HG03457 (cell line): ENCODE data around the gene SLC25A25.
"Not testable (repeated sequence)": the region's sequence is repeated elsewhere in the genome, so short reads cannot be mapped to it uniquely, and the experiment has no call there.

Source experiments
- ATAC-seq: cut with Tn5 transposase; IDR thresholded peaks from one replicate; pipeline ENCODE4 v1.9.1; 2021; ENCODE audit warnings: moderate number of reproducible peaks; ENCODE audit not compliant: unreplicated experiment

Gene SLC25A25

DNA sequence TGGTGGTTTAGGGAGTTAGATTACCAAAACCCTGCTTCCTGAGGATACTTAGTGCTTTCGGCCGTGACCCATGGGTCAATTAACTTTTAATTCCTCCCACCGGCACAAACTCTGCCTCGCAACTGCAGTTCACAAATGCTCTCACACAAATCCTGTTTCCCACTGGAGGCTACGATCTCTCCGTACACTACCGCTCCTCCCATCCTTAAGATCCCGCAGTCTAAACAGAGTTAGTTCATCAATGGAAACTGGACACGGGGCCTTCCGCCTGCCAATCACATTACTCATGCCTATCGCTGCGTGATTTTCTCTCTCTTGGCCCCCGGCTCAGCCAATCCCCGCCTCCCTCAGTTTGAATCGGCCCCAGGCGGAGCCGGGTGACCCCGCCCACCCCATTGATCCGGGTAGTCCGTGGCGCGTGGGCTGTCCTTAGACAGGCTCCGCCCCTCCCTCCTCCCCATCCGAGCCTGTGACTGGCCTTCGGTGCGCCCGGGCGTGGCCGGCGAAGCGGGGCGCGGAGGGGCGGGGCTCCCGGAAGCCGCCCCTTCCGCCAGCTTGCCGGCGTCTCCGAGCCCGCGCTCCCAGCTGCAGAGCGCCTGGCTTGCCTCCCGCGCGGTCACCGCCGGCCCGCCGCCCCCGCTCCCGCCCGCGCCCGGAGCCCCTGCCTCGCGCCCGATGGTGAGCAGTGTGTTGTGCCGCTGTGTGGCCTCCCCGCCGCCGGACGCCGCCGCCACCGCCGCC lies at the start of gene SLC25A25:
TSS of gene SLC25A25 (plus strand) at position 588 of the 741 bp plus-strand sequence. CDS start at position 676, 88 bp downstream.
- peak; percentile 54 for ATAC-seq

DNA sequence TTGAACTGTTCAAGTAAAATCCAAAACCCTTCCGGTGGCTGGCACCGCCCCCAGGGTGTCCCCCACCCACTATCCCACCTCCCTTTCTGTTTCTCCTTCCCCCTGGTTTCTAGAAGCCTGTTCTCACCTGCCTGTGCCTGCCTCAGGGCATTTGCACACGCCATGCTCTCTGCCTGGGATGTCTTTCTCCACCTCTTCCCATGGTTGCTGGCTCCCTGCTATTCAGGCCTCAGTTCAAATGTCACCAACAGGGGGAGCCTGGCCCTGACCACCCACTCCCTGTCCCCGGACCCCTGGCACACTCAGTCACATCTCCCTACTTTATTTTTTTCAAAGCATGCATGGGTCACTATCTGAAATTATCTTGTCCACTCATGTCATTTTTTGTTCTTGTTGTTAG lies 47.3 kb upstream of the SLC25A25 start:
- ATAC-seq: no peak

DNA sequence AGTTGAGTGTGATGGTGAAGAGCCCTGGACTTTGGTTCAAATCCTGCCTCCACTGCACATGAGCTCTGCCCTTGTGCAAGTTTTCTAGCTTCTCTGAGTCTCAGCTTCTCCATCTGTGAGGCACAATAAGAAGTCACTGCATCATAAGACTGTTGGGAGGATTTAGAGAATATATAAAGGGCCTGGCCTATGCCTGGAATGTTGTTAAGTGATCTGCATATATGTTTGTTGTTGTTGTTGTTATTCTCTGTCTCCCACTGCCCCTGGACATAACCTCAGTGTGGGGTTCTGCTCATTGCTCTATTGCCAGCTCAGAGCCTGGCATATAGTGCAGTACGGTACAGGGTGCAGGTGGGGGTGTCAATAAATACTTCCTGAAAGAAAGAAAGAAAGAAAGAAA lies 46.9 kb upstream of the SLC25A25 start:
- ATAC-seq: no peak

DNA sequence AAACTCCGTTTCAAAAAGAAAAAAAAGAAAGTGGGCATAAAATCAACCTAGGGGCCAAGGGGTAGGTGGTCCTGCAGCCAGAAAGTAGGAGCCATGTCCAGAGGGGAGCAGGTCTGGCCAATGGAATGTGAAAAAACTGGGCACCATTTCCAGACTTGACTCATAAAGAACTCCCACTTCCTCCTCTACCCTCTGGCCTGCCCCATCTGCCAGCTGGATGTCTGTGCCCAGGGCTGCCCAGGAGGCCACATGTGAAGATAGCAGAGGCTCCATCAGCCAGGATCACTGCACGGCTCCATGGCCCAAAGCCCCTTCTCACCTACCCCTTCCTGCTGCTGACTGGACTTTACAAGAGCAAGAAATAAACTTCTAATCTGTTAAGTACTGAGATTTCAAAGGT lies 45.1 kb upstream of the SLC25A25 start:
- no peak for ATAC-seq

DNA sequence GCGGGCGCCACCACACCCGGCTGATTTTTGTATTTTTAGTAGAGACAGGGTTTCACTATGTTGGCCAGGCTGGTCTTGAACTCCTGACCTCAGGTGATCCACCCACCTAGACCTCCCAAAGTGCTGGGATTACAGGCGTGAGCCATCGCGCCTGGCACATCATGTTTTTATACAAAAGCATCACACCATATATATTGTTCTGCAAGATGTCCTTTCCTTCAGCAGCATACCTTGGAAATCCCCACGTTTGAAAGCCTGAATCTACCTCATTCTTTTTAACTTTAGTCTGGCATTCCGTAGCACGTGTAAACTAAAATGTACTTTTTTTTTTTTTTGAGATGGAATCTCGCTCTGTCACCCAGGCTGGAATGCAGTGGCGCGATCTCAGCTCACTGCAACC lies 44.4 kb upstream of the SLC25A25 start:
- ATAC-seq: not testable (repeated sequence)

DNA sequence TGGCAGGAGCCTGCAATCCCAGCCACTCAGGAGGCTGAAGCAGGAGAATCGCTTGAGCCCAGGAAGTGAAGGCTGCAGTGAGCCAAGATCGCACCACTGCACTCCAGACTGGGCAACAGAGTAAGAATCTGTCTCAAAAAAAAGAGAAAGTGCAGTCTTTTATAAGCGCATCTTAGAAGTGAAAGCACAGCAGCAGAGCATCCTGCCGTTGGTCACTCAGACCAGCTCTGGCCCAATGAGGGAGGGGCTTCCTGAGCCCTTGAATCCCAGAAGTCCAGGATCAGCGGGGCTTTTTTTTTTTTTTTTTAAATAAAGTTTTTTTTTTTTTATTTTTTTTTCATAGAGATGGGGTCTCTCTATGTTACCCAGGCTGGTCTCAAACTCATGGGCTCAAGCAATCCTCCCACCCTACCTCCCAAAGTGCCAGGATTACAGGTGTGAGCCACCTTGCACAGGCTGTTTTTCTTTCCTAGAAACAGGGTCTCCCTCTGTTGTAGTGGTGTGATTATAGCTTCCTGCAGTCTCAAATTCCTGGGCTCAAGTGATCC lies 43.2 kb upstream of the SLC25A25 start:
- no peak for ATAC-seq

DNA sequence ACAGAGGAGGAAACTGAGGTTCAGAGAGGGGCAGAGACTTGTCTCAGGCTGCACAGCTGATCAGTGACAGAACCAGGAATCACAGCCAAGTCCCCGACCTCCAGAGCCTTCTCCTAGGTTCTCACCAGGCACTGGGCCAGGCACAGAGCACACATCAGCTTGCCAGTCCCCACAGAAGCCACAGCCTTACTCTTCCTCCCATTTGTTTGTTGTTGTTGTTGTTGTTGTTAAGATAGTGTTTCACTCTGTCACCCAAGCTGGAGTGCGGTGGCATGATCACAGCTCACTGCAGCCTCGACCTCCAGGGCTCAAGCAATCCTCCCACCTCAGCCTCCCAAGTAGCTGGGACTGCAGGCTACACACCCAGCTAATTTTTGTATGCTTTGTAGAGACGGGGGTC lies 42.3 kb upstream of the SLC25A25 start:
- ATAC-seq: no peak

DNA sequence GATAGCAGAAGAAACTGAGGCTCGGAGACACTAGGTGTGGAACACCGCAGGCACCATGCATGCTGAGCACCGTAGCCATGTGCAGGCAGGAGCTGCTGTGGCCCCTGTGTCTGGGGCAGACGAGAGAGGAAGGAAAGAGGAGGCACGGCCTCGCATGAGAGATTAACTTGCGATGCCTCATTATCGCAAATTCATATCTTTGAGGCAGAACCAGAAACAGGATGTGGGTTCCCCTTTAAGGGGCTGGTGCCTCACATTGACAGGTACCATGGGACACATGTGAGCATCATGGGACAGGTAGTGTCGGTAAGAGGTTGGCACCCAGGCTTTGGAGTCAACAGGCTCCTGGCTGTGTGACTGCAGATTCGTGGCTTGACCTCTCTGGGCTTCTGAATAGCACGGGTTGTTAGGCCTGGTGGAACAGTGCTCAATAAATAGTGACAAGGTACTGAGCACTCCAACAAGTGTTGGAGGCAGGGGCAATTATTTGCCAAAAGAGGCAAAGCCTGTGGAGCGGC lies 41.7 kb upstream of the SLC25A25 start:
- ATAC-seq: no peak

DNA sequence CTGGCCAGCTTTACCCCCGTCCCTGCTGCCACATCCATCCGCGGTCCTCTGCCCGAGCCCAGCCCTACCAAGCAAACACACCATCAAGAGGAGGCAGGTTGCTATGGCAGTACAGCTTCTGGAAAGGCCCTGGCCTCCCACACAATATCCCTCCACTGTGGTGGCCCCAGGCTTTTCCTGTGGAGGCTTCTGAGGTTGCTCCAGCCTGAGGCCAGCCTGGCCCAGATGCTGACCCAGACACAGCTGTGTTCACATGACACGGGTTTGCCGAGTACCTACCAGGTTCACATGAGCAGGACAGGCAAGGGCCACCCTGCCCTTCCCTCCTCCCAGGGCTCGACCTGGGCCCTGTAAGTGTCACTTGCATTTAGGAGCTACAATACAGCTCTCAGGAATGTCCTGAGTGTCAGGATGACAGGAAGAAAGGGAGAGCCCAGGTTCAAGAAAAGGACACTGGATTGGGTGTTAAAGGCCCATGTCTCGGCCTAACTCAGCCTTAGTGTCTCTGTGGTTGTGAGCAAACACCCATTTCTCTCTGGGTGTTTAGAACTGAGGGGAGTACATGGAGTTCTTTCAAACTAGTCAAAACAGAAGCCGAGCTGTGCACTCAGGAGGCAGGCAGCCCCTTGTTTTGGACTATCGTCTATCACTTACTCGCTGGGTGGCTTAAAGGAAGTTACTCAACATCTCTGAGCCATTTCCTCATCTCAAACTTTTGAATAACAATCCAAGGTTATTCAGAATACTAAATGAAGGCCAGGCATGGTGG lies 41.1 kb upstream of the SLC25A25 start:
- ATAC-seq: no peak

DNA sequence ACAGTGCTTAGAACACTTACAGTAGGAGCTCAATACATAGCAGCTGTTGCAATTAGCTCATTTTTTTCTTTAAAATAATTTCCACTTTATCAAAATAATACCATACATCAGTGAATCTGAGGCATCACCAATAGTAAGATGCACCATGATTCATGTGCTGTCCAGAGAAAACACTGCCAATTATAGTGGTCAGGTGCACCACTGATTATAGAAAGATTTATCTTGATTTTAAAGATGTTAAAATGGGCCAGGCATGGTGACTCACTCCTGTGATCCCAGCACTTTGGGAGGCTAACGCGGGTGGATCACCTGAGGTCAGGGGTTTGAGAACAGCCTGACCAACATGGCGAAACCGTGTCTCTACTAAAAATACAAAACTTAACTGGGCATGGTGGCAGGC lies 40.3 kb upstream of the SLC25A25 start:
- no peak for ATAC-seq

DNA sequence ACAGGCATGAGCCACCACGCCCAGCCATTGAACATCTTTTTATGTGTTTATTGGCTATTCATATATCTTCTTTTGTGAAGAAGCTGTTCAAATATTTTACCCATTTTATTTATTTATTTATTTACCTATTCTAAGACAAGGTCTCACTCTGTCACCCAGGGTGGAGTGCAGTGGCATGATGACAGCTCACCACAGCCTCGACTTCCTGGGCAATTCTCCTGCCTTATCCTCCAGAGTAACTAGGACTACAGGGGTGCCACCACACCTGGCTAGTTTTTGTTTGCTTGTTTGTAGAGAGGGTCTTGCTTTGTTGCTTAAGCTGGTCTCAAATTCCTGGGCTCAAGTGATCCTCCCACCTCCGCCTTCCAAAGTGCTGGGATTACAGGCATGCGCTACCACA lies 34.4 kb upstream of the SLC25A25 start:
- no peak for ATAC-seq

DNA sequence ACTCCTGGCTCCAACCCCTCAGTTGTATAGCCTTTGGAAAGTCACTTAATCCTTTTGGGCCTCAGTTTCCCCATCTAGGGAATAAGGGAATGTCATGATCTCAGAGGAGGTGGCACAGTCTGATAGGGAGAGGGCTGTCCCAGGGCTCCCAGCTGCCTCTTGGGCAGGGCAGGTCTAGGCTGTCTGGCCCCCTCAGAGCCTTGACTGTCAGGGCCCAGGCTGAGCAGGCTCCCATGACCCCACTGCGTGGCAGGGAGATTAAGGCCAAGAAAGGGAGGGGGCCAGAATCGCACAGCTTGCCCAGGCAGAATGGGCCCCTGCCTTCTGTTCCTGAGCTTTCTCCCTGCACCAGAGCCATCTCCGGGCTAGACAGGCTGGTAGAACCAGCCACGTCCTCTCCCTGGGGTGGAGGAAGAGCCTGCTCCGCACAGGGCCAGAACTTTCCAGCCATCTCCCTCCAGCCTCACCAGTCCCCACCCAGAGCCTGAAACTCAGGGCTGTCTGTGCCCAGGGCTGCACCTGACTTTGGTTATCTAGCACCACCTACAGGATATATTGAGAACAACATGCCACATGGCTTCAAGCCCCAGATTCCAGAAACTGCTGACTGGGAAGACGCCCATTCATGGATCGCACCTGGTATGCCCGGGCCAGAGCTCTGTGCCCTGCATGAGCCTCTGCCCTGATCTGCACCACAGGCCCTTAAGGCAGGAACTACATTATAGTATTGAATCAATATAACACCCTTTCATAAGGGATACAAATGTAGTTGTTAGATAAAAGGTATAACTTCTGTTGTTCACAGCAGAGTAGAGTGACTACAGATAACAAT lies 33.0 kb upstream of the SLC25A25 start:
- no peak for ATAC-seq

DNA sequence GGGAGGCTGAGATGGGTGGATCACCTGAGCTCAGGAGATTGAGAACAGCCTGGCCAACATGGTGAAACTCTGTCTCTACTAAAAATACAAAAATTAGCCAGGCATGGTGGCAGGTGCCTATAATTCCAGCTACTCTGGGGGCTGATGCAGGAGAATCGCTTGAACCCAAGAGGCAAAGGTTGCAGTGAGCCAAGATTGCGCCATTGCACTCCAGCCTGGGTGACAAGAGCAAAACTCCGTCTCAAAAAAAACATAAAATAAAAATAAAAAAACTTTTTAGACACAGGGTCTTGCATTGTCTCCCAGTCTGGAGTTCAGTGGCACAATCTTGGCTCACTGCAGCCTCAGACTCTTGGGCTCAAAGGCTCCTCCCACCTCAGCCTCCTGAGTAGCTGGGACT lies 31.5 kb upstream of the SLC25A25 start:
- not testable (repeated sequence) for ATAC-seq

DNA sequence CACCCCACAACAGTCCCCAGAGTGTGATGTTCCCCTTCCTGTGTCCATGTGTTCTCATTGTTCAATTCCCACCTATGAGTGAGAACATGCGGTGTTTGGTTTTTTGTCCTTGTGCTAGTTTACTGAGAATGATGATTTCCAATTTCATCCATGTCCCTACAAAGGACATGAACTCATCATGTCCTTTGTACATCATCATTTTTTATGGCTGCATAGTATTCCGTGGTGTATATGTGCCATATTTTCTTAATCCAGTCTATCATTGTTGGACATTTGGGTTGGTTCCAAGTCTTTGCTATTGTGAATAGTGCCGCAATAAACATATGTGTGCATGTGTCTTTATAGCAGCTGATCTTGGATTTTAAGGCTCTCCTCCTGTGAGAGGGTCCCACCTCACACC lies 27.2 kb upstream of the SLC25A25 start:
- not testable (repeated sequence) for ATAC-seq

DNA sequence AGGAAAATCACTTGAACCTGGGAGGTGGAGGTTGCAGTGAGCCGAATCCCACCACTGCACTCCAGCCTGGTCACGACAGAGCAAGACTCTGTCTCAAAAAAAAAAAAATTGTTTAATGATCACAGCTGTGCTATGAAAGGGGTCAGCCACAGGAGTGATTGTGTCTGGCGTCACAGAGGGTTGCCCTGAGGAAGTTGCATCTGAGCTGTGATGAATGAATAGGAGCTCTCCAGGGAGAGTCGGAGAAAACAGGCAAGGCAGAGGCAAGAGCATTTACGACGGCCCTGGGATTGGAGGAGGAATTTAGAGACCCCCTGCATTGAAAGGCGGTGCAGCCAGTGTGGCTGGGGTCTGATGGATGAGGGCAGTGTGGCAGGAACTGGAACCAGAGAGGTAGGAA lies 26.0 kb upstream of the SLC25A25 start:
- ATAC-seq: no peak

DNA sequence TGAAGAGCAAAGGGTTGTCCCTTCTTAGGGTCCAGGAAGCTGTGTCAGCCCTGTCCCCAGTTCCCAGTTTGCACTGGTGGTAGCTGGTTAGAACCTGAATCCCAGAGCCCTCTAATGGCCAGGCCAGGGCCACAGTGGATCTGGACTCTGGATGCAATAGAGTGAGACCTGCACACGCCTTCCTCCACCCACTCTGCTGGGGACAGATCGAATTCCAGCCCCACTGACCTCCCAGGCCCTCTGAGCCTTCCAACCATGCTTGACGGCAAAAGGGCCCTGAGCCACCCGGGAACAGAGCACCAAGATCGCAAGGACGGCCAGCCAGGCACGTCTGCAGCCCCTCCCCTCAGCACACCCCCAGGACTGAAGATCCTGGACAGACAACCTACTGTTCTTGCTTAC lies 24.6 kb upstream of the SLC25A25 start:
- ATAC-seq: no peak

DNA sequence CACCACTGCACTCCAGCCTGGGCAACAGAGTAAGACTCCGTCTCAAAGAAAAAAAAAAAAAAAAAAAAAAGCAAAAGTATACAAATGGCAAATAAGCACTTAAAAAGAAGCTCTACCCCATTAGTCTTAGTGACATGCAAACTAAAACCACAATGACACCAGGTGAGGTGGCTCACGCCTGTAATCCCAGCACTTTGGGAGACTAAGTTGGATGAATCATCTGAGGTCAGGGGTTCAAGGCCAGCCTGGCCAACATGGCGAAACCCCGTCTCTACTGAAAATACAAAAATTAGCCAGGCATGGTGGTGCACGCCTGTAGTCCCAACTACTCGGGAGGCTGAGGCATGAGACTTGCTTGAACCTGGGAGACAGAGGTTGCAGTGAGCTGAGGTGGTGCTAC lies 22.6 kb upstream of the SLC25A25 start:
- not testable (repeated sequence) for ATAC-seq

DNA sequence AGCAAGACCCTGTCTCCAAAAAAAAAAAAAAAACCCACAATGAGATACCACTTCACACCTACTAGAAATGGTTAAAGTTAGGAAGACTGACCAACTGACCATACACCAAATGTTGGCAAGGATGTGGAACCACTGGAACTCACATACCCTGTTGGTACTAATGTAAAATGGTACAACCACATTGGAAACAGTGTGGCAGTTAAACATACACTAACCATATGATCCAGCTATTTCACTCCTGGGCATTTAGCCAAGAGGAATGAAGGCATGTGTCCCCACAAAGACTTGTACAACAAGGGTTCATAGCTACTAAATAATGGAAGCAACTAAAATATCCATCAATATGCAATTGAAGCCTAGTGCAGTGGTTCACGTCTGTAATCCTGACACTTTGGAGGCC lies 22.2 kb upstream of the SLC25A25 start:
- no peak for ATAC-seq

DNA sequence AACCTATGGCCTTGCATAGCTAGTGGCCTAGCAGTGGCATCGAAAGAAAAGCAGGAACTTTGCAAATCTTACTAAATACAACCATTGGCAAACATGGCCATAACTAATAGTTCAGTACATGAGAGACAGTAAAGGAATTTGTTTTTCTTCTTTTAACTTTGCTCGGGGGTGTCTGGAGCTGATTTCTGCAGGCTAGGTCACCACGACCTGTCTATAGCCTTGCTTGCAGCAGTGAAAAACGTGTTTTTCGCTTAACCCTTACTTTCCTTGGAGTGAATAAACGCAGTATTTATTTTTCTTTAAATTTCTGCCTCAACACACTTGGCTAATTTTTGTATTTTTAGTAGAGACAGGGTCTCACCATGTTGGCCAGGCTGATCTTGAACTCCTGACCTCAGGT lies 20.8 kb upstream of the SLC25A25 start:
- ATAC-seq: no peak

DNA sequence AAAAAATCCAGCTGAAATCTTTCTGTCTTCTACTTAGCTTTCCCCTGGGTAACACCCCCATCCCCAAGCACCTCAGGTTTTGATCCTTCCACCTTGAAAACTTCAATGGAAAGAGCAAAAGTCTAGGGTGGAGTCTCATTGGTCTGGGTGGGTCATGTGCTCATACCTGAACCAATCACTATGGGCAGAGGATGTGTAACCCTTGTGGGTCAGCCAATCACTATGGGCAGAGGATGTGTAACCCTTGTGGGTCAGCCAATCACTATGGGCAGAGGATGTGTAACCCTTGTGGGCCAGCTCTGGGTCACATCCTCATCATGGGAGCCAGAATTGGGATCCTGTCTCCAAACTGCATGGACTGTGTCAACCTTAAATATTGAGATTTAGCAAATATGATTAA lies 19.4 kb upstream of the SLC25A25 start:
- no peak for ATAC-seq

DNA sequence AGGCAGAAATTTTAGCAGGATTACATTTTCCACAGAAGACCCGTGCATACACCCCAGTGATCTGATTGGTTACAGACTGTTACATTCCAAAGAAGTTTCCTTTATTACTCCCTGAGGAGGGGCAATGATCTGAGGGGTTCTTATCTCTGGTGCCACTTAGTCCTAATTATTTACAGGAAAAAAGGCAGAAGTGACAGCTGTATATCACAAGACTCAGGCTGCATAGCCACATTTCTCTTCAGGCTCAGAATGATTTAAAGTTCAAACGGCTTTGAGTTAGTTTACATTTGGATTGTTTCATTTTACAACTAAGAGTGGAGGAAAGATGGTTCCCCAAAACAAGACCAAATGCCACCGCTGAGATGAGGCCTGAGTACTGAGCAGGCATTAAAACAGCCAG lies 18.2 kb upstream of the SLC25A25 start:
- ATAC-seq: no peak
